GM18870 (cell line): ENCODE results near the gene CYP2W1.
A peak's percentile ranks its signal among the peaks of the same experiment; 100 is the strongest.

Experiments used
- ATAC-seq: cut with Tn5 transposase; IDR thresholded peaks from one replicate; pipeline ENCODE4 v1.9.1; 2021; ENCODE audit warnings: moderate library complexity; ENCODE audit not compliant: unreplicated experiment

Gene CYP2W1

DNA sequence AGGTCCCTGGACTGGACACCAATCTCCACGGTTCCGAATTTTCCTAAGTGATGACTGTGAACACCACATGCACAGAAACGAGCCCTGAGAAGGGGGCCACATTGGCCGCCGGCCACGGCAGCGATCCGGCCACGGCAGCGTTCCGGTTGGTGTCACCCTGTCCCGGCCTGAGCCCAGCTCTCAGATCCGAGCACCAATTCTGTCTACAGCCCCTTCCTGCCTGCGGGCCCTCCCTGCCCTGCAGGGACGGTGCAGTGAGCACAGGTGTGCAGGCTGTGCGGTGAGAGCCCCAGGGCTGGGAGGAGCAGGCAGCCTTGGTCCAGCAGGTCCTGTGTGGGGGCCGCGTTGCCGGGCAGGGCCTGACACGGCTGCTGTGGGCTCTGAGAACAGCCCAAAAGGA lies 31.7 kb downstream of the CYP2W1 start:
- ATAC-seq, result no peak

DNA sequence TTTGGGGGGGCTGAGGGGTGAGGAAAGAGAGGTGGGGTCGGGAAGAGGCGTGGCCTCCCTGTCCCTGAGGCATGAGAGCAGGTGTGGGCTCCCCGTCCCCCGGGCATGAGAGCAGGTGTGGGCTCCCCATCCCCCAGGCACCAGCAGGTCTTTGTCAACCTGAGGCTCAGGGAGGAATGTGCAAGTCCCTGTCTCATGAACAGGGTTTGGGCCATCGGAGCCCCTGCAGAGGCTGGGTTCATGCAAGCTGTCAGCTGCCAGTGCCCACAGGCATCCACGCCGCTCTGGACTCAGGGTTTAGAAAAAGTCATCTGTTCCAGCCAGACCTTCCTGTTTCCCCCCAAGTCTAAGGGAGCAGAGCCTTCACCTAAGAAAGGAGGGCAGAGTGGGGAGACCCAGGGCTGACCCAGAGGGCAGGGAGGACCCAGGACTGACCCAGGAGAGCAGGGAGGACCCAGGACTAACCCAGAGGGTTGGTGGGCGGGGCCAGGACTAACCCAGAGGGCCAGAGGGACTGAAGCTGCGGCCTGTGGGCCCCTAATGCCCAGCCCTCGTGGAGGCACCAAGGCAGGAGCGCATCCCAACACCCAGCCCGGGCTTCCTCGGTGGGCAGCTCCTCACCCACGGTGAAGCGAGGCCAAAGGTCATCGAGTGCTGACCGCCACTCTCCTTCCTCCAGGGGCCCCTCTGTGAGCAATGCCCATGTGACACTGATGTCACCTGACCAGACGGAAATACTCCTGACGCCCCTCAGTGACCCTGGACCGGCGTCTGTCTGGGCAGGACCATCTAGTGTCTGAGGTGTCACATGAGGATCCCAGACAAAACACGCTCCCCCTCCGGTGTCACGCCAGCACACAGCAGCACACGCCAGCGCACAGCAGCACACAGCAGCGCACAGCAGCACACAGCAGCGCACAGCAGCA lies 32.5 kb downstream of the CYP2W1 start:
- ATAC-seq, result no peak

DNA sequence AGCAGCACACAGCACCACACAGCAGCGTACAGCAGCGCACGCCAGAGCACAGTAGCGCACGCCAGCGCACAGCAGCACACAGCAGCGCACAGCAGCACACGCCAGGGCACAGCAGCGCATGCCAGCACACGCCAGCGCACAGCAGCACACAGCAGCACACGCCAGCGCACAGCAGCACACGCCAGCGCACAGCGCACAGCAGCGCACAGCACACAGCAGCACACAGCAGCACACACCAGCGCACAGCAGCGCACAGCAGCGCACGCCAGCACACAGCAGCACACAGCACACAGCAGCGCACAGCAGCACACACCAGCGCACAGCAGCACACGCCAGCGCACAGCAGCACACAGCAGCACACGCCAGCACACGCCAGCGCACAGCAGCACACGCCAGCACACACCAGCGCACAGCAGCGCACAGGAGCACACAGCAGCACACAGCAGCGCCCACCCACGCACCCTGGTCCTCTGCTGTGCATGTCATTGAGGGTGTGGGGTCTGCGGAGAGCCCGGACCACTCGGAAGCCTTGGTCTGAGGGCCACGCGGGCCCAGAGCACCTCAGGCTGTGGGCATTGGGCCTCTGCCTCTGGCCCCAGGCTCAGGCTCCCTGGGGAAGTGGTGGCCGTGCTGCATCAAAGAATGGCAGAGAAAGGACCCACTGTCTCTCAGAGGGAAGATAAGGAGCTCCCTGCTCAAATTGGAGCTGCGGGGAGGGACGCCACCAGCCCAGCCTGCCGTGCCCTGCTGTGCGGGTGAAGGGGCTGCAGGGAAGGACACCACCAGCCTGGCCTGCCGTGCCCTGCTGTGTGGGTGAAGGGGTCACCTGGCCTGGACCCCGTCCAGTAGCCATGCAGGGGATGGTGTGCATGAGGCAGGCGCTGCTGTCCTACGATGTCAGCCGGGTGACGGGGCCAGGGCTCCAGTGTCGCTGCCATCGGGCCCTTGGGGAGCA lies 33.9 kb downstream of the CYP2W1 start:
- ATAC-seq, result no peak

DNA sequence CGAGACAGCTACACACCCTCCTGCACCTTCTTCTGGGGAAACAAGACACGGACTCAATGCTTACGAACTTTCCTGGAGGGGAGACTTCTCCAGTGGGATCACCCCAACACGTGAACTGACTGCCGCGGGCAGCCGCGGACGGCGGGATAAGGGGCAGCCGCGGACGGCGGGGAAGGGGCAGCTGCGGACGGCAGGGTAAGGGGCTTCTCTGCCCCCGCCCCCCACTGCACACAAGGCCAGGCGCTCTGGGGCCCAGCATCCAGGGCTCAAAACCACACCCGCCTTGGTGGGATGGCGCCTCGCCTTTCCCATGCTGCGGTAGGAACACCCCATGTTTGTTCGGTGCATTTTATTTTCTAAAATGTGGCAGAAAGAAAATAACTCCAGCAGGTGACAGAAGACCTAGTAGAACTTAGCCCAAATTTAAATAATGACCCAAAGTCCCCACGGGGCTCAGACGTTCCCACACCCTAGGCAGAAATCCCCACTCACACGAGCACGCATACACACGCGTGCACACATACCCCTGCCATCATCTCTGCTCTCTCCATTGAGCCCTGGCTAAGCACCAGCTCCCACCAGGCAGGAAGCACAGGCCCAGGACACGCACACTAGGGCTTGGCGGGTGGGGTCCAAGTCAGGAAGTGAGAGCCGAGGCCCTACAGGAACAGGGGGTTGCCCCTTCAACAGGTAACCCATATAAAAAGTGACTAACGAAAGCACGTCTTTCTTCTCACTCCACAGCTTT lies 34.8 kb downstream of the CYP2W1 start:
- ATAC-seq, result no peak

DNA sequence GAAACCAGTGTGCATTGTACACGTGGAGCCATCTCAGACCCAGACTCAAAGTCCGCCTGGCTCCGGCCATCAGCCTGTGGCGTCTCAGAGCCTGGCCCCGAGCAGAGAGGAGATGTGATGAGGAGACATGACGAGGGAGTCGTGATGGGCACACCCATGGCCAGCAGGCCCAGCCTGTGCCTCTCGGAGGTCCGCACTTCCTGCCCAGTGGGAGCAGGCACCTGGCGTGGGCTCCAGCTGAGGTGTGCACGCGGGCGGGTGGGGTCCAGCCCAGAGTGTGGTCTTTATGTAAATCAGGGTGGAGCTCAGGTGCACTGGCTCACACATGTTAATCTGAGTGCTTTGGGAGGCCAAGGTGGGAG lies 35.3 kb downstream of the CYP2W1 start:
- no peak for ATAC-seq

DNA sequence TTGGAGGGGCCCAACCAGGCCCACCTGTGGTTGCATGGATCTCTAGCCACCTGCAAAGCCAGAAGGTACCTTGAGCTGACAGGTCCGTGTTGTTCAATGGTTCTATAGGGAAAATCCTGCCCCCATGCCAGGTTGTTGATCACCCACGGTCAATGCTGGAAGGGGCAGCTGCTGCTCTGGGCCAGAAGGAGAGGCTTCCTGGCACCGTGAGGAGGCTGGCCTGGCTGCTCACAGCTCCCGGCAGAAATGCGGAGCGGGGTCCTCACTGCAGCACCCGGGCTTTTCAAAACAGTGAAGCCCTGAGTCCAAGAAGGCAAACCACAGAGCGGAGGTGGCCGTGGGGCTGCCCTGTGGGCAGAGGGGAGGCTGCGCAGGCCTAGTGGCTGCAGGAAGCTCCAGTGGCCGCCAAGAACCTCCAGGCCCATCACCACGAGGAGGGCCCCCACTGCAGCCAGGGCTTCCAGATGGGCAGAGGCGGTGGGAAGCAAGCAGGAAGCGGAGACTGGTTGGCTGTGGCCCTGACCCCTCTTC lies 36.3 kb downstream of the CYP2W1 start:
- no peak for ATAC-seq

DNA sequence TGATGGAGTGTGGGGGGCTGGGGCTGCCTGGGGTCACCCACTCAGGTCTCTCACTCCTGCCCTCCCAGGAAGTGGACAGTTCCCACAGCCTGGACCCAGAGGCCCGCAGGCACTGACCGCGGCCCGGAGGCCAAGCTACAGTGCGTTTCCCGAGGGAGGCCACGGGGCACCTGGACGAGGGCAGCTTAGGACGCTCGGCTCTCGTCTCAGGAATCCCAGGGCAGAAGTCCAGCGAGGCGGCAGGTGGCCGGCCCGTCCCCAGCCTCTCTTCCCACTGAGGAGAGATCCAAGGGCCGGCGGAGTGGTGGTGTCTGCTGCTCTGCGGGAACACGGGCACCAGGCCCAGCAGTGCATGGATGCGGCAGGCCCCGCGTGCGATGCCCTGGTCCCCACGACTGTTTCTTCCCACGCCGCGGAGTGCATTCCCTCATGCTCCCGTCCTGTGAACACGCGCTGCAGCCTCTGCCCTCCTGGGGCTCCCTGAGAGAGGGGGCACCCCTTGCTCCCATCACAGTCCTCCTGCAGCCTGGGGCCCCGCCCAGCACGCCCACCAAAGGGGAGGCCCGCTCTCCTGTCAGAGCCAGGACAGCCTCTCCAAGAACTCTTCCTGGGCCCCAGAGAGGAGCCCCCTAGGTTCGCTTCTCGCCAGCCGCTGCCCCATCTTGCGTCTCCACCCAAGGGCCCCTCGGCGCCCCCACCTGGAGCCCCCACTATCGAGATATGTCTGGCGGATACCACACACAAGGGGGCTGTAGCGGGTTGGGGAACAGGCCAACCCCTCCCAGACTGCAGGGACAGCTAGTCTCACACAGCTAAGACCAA lies 37.0 kb downstream of the CYP2W1 start:
- ATAC-seq, result no peak

DNA sequence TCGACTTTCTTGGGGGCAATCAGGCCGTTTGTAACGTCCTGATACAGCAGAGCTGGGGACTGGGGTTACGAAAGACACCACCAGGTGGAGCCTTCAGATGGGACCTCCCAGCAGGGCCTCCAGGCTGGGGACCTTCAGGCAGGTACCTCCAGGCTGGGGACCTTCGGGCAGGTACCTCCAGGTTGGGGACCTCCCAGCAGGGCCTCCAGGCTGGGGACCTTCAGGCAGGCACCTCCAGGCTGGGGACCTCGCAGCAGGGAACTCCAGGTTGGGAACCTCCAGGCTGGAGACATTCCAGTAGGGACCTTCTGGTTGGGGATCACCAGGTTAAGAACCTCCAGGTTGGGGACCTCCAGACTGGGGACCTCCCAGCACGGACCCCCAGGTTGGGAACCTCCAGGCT lies 37.9 kb downstream of the CYP2W1 start:
- ATAC-seq, result no peak

DNA sequence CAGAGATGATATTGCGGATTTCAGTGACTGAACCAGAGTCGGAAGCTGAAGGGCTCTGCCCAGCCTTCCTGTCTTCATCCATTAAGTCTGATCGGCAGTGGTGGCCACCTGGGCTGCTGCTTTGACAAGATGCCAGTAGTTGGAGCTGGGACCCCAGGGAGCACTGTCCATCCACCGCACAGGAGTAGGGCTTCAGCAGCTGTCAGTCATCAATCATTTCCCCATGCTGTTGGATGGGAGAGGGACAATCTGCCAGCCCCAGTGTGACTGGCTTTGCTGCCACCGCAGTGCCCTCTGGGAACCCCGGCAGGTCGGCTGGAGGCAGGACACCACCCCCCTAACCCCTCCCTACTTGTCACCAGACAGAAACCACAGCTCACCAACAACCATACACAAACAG lies 38.4 kb downstream of the CYP2W1 start:
- no peak for ATAC-seq

DNA sequence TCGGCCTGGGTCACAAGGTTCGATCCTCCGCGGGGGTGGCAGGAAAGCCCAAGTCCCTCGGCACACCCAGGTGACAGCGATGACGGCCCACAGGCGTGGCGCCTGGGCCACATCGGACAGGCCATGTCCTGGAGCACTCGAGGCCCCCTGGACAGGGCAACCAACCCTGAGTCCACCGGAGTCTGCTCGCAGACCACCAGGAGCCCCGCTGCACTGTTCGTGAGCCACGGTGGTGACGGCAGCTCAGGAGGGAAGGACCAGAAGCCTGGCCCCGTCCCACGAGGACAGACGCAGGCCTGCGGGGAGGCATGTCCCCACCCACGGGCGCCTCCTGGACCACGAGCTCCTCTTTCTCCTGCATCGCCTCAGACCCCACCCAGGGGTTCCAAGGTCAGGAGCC lies 39.0 kb downstream of the CYP2W1 start:
- no peak for ATAC-seq

DNA sequence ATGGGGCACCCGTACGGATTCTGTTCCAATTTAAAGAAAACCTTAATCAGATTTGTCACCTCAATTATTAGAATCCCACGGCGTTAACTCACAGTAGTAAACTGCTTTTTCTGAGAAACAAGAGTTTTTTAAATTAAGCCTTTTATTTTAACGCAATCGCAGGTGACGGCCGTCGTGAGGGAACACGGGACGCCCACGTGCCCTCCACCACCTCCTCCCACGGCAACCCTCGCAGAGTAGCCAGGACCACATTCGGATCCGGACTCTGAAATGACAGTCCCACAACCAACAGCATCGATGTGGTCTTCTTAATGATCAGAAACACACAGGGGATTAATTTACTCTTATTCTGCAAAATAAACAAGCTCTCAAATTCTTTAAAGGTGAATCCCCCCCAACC lies 39.4 kb downstream of the CYP2W1 start:
- no peak for ATAC-seq

DNA sequence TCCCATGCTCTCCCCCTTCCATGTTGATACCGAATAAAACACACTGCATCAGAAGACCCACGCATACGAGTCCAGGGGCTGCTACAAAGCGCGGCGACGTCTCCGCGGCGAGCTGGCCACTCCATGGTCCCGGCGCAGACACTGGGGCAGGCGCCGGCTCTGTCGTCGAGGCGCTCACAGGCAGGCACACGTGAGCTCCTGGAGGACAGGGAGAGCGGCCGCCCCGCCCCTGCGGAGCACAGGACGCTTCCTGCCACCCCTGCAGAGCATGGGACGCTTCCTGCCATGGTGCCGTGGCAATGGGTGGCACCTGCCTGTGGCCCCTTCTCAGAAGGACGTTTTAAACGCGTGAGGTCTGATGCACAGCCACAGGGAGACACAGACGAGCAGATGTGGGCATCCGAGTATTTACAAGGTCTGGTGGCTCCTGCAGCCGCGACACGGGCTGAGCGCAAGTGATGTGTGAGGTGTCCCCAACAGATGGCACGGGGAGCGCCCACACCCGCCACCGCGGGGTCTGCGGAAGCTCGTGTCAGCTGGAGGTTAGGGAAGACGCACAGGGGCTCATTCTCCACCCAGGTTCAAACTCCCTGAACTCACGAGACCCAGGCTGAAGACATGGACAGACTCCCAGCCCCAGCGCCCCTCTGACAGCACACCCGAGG lies 40.0 kb downstream of the CYP2W1 start:
- ATAC-seq, result no peak

DNA sequence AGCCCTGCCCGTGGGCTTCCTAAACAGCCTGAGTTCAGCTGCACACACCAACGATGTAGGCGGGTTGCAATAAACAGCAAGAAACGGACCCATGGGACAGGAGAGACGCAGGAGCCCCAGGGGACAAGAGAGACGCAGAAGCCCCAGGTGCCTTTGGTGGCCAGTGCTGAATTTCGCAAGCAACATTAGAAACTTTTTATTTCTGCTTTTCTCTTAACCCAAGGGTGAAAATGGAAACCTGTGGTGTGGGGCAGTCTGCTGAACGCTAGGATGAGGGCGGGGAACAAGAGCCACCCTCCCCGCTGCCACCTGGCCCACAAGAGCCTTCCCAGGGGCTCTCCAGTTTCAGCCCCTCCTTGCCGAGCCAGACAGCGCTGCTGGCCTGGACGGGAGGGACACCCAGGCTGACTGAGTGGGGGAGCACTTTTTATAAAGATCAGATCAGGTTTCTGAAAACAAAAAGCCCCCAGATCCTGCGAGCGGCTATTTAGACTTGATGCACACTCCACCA lies 41.4 kb downstream of the CYP2W1 start:
- peak; percentile 66 for ATAC-seq

DNA sequence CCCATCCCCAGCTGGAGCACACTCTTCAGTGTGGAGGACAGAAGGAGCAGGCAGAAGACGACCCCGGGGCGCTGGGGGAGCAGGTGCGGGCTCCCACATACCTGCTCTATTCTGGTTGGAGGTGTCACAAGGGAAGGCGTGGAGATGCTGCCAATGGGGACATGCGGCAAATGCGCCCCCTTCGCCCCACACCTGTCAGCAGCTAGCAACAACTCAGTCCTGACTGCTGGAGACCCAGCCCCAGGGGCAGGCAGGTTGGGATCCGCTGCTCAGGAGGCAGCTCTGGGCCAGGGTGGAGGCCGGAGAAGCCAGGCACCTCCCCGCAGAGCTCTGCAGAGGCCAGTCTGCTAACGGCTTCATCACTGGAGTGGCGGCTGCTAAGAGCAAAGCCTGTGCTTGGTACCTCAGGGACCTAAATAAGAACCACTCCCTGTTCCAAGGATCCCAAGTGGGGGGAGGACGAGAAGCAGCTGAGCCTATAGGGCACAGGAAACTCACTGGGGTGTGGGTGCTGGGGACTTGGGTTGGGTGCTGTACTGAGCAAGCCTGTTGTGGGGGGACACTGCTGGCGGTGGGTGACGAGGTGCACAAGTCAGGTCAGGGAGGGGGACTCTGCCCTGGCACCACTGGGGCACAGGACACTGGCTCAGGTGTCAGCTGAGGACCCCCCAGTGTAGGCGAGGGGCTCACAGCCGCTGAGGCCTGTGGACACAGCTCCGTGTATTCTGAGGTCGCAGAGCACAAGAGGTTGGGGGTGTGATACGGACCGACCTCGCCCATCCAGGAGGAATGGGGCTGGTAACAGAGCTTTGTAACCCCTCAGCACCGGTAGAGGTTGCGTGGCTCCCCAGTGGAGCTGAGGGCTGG lies 42.1 kb downstream of the CYP2W1 start:
- no peak for ATAC-seq

DNA sequence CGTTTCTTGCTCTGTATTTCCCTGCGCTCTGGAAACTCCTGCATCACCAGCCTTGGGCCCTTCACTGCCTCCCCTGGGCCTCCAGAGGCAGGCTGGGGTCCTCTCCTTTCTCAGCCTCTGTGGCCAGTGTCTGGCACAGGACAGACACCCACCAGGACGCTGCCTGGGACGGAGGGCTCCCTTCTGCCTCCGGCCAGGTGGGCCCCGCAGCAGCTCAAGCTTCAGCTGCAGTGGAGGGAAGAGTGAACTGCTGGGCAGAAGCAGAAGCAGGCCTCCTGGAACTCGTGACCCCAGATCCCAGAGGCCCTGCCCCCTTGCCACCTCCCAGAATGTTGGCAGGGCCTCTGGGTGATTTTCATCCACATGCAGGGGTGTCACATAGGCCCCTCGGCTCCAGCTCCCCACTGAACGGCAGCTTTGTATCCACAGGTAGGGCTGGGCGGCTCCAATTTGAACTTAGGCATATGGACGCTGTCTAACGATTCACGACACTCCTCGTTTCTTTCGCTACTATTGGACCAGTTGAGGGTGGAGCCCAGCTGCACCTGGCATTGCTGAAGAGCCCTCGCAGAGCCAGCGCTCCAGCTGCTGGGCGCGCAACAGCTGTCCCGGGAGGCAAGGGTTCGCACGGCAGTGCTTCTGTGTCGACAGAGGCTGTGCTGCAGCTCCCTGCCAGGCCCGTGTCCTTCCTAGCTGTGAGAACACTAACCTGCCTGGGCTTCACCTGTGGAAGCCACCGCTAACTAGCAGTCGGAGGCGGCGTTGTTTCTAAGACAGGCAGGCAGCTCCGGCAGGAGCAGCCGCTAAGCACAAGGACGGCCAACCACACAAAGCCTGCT lies 43.0 kb downstream of the CYP2W1 start:
- ATAC-seq, result no peak

DNA sequence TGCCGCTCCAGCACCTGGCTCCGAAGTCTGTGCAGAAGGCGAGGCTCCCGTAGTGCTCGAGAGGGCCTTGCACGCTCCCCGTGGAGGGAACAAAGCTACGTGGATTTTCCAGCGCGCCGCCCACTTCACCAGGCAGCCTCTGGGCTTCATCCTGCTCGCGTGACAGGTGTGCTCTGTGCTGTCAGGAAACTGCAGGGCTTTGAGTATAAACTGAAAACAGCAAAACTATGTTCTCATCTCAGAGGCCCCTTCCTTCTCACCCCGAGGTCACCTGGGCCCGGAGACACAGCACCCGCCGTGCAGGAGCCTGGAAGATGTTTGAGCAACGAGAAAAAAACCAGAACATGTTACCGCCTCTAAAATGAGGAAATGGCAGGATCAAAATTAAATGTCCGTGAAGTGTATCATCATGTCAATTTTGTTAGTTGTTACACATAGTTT lies 43.8 kb downstream of the CYP2W1 start:
- no peak for ATAC-seq

DNA sequence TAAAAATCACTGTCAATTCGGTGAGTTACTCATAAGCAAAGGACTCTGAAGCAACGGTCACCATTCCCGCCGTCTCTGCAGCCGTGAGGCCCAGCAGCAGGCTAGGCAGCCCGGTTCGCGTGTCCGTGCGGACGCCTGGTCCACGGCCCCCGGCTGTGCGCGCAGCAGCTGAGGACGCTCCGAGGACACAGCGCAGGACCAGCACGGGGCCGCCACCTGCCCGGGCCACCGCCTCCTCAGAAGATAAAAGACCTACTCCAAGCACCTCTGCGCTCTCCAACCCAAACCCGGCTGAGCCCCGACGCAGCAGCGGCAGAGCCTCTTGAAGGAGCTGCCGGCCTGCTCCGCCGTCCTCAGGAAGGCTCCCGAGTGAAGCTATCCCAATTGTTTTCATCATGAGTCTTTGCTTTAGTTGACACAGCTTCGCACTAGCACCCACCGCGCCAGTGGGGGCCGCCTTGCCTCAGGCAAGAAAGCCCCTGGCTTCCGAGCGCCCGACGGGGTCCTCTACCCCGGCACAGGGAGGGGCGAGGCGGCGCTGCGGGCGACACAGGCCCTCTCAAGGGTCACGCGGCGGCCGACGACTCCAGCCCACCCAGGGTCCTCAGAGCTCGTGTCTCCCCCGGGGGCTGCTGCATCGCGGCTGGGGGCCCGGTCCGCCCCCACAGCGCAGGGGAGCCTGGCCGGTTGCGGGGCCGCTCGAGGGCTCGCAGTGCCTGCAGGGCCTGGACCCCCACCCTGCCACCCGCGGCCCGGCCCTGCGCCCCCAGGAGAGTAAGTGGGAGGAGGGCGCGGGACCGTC lies 44.5 kb downstream of the CYP2W1 start:
- ATAC-seq, result no peak
